ENCODE data around the gene AUTS2. TPM values are rescaled to one million over a fixed set of nuclear protein-coding genes. Genes with fewer than 3 reads are reported as not detected.
A peak's percentile ranks its signal among the peaks of the same experiment; 100 is the strongest.

The AUTS2 gene
- total and polyA plus RNA-seq, 2 of the 8 experiments (the other 6 are each of a cell fraction or from before 2014, with no cell fraction given) = 25.9 to 101 TPM

DNA sequence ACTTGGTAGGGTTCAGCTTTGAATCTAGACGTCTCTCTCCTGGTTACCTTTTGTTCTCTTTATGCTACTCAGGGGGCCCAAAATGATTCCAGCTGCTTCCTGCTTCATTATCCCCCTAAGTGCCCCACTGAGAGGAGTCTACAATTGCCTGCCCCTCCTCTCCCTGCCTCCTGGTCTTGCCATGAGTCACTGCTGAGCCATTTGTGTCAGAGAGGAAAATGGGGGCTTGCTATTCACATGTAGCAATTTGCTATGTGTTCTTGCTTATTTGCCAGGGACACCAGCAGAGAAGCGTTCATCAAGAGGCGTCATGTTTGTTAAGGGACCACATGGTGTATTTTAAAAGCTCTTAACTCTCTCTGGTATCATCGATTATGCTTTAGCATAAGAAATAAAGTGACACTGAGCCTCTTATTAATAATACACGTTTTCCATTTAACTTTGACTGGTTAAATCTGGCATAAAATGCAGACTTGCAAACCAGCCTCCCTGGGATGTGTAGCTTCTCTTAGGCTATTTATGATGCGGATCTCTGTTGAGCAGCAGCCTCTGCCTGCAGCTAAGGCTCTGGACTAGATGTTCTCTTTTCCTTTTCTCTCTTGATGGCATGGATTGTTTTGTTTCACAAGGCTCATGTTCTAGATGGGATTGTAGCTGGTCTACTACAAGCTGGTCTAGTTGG, 239.3 kb downstream of the AUTS2 start:
- CTCF ChIA-PET (ENCODE audit: partially characterized antibody) = interaction anchor here (1.7 kb wide), 1 partner anchor 13 kb away, joined by 4 read pairs; no protein-coding TSS in a partner anchor
- H3K27ac ChIP-seq (ENCODE audit: low read depth, low read length) = 0 out of 2 replicates have a peak overlapping the region, but pooled peaks have one; percentile 0

More for the DNA sequence above, 239.3 kb downstream of the AUTS2 start:
- no peak overlapping the region for H3K4me3 ChIP-seq (ENCODE audit: extremely low read depth in 1 of 4, insufficient read depth in 2 of 4, low read depth in 3 of 4, low read length in 4 of 4)
- H4K5ac ChIP-seq (ENCODE audit: insufficient read length, low read depth, low read length) = no peak overlapping the region
- H2BK20ac ChIP-seq (ENCODE audit: low read length) = no peak overlapping the region
- no peak overlapping the region for H4K8ac ChIP-seq (ENCODE audit: extremely low read depth, insufficient read depth, low read length)
- H3K18ac ChIP-seq (ENCODE audit: extremely low read depth, low read length) = no peak overlapping the region
- peak overlapping the region; percentile 53; the same call in 1 of the 2 replicates for H2BK5ac ChIP-seq (ENCODE audit: low read depth, low read length)
- H2BK12ac ChIP-seq (ENCODE audit: low read depth, low read length) = no peak overlapping the region; the same call in 1 of the 2 replicates
- H3K23me2 ChIP-seq (ENCODE audit: low read depth, low read length) = no peaks in the 10 kb centered on the region
- no peak overlapping the region for H3K23ac ChIP-seq (ENCODE audit: insufficient read length)
- H2AK5ac ChIP-seq (ENCODE audit: low read depth, low read length) = no peak overlapping the region; the same call in 1 of the 2 replicates
- no peak overlapping the region for H3K14ac ChIP-seq (ENCODE audit: insufficient read length)
- no peaks in the 10 kb centered on the region for H3K27me3 ChIP-seq (replicated peaks in 1 of 4; ENCODE audit: control insufficient read depth in 3 of 4, extremely low read depth in 1 of 4, insufficient read depth in 3 of 4, low read length in 3 of 4)
- no peaks in the 10 kb centered on the region for H3K79me2 ChIP-seq (ENCODE audit: control insufficient read depth in 1 of 2, insufficient read depth in 2 of 2, low read length in 2 of 2)
- DNase-seq (ENCODE audit: low read depth in 1 of 2, low spot score in 2 of 2) (peak in 1 of 2 experiments; percentile 73), FAIRE-seq (peak; percentile 73)
- peak overlapping the region; percentile 61 for H4K91ac ChIP-seq (replicated peaks; ENCODE audit: insufficient read length, low read length)
- no peak overlapping the region for H3K56ac ChIP-seq (replicated peaks; ENCODE audit: insufficient read length, low read depth, low read length)
- no peak overlapping the region for H2AFZ ChIP-seq (ENCODE audit: low read length)
- no peak overlapping the region for H3K4ac ChIP-seq (replicated peaks; ENCODE audit: insufficient read length, low read depth, low read length)
- H3K4me2 ChIP-seq (ENCODE audit: insufficient read depth in 1 of 2, low read depth in 2 of 2, low read length in 2 of 2) = peak overlapping the region; percentile 26 to 29; a peak in 2 of 4 replicates
- no peaks in the 10 kb centered on the region for H3K36me3 ChIP-seq (ENCODE audit: control insufficient read depth in 2 of 4, insufficient read depth in 4 of 4, low read length in 3 of 4)
- H2BK15ac ChIP-seq (ENCODE audit: low read length) = no peak overlapping the region
- H2BK120ac ChIP-seq (replicated peaks; ENCODE audit: low read depth, low read length) = no peak overlapping the region
- H4K20me1 ChIP-seq (replicated peaks in 1 of 2; ENCODE audit: control insufficient read depth in 1 of 2, insufficient read depth in 2 of 2, low read length in 2 of 2) = no peaks in the 10 kb centered on the region
- H3K4me1 ChIP-seq (replicated peaks in 1 of 4; ENCODE audit: control insufficient read depth in 3 of 4, insufficient read depth in 4 of 4, low read length in 3 of 4) = peaks cover 7 to 31% (median 10%) of the 10 kb centered on the region in 4 experiments; a peak in 6 of 7 replicates
- TF ChIP-seq CBX5 (IDR thresholded peaks at IDR 0.05; ENCODE audit: low read depth, low read length) (no peak), KDM1A (IDR thresholded peaks at IDR 0.05; ENCODE audit: borderline replicate concordance, low read length) (no peak), MAX (IDR thresholded peaks at IDR 0.05) (0 out of 2 replicates have a peak, but pooled peaks have one; percentile 23), TEAD4 (IDR thresholded peaks at IDR 0.05; ENCODE audit: low read depth, low read length) (0 out of 2 replicates have a peak, but pooled peaks have one; percentile 29), JUND (IDR thresholded peaks at IDR 0.05; ENCODE audit: low read length) (peak; percentile 88), CREB1 (IDR thresholded peaks at IDR 0.05) (no peak), SP1 (IDR thresholded peaks at IDR 0.05; ENCODE audit: low read depth, low read length) (no peak), JUN (IDR thresholded peaks at IDR 0.05; ENCODE audit: low read depth, low read length) (peak; percentile 78), YY1 (IDR thresholded peaks at IDR 0.05; ENCODE audit: low read depth, low read length) (peak; percentile 84), EP300 (IDR thresholded peaks at IDR 0.05; ENCODE audit: borderline replicate concordance in 1 of 2, low read depth in 2 of 2, low read length in 2 of 2) (0 out of 3 replicates have a peak, but pooled peaks of 1 of the 2 experiments have one; percentile 13)
- no peak overlapping the region for H3K9ac ChIP-seq (replicated peaks in 1 of 4; ENCODE audit: extremely low read depth in 1 of 4, low read depth in 3 of 4, low read length in 3 of 4)
- 28% methylated on average over 6 of the region's 6 CpGs; no CpG with 5 or more reads in 1 of the 2 experiments for WGBS, 2 experiments (ENCODE audit: extremely low coverage in 1 of 2, insufficient coverage in 1 of 2, insufficient read length in 1 of 2, insufficient replicate concordance in 2 of 2, low coverage in 1 of 2, low lambda C conversion rate in 2 of 2, missing lambda C conversion rate in 1 of 2)
- H3K9me3 ChIP-seq (ENCODE audit: insufficient read depth in 2 of 2, low read depth in 1 of 2, low read length in 1 of 2) = no peaks in the 10 kb centered on the region
- H3K79me1 ChIP-seq (ENCODE audit: low read depth, low read length) = no peaks in the 10 kb centered on the region
- POLR2A ChIA-PET (ENCODE audit: partially characterized antibody) = interaction anchor here (0.6 kb wide), 1 partner anchor 58 kb away, joined by 3 read pairs; no protein-coding TSS in a partner anchor
